ENCODE measurements around the gene NANOS2.

The NANOS2 gene

GRCh38 chr19:45940515-45940805, 25.9 kb upstream of the NANOS2 start:
- Histone ChIP-seq H3K36me3 (ENCODE audit: control insufficient read depth, low read length) (no peaks in the 10 kb centered on the region), H3K4me1 (ENCODE audit: control insufficient read depth, low read length) (peaks cover 6% of the 10 kb centered on the region; the same call in 1 of the 2 replicates), H4K20me1 (ENCODE audit: control insufficient read depth, insufficient read depth, low read depth, low read length) (no peaks in the 10 kb centered on the region), H3F3A (ENCODE audit: control insufficient read depth, insufficient read depth) (no peaks in the 10 kb centered on the region), H3K9me2 (replicated peaks; ENCODE audit: control insufficient read depth, low read length) (no peaks in the 10 kb centered on the region), H3K4me3 (ENCODE audit: low read length) (no peak overlapping the region), H3K27ac (ENCODE audit: low read depth, low read length) (no peak overlapping the region), H3K9me3 (ENCODE audit: control insufficient read depth, insufficient read depth, low read length) (no peaks in the 10 kb centered on the region), H3K4me2 (ENCODE audit: low read length) (no peak overlapping the region), H3K27me3 (ENCODE audit: control insufficient read depth, low read length) (peaks cover 16% of the 10 kb centered on the region), H3K79me2 (ENCODE audit: control insufficient read depth, low read length) (no peaks in the 10 kb centered on the region)
- TF ChIP-seq, protein P1, sequence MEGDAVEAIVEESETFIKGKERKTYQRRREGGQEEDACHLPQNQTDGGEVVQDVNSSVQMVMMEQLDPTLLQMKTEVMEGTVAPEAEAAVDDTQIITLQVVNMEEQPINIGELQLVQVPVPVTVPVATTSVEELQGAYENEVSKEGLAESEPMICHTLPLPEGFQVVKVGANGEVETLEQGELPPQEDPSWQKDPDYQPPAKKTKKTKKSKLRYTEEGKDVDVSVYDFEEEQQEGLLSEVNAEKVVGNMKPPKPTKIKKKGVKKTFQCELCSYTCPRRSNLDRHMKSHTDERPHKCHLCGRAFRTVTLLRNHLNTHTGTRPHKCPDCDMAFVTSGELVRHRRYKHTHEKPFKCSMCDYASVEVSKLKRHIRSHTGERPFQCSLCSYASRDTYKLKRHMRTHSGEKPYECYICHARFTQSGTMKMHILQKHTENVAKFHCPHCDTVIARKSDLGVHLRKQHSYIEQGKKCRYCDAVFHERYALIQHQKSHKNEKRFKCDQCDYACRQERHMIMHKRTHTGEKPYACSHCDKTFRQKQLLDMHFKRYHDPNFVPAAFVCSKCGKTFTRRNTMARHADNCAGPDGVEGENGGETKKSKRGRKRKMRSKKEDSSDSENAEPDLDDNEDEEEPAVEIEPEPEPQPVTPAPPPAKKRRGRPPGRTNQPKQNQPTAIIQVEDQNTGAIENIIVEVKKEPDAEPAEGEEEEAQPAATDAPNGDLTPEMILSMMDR (IDR thresholded peaks at IDR 0.05; ENCODE audit: low read depth, low read length, poor library complexity, severe bottlenecking), result no peak
- TF ChIP-seq EZH2phosphoT487 (IDR thresholded peaks at IDR 0.05; ENCODE audit: borderline replicate concordance, low read length), result no peak

DNA sequence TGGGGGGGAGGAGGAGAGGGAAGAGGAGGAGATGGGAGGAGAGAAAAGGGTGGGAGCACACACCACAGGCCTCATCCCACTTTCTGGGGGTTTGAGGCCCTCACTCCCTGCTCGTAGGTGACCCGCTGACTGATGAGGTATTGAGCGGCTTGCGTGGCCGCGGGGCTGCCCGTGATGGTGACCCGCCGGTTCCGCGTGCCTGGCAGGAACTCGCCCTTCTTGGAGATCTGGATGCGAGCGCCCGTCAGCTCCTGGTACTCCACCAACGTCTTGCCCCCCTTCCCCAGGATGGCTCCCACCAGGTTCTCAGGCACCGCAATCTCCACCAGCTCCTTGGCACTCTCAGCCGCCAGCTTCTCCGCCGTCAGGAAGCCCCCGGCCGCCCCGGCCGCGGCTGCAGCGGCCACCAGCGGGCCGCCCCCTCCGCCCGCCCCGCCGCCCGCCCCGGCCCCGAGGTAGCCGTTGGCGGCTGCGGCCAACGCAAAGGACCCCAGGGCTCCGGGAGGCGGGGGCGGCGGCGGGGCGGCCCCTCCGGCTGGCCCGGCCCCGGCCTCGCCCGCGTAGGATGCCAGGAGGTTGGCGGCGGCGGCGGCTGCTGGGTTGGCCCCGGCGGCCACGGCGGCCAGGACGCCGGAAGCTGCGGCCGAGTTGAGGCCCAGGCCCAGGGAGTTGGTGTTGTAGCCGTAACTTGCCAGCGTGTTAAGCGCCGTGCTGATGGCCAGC, 25.4 kb upstream of the NANOS2 start:
- Histone ChIP-seq H4K20me1 (ENCODE audit: control insufficient read depth, insufficient read depth, low read depth, low read length) (no peaks in the 10 kb centered on the region), H3K4me2 (ENCODE audit: low read length) (no peak overlapping the region), H3F3A (ENCODE audit: control insufficient read depth, insufficient read depth) (no peaks in the 10 kb centered on the region), H3K27ac (ENCODE audit: low read depth, low read length) (no peak overlapping the region), H3K9me3 (ENCODE audit: control insufficient read depth, insufficient read depth, low read length) (no peaks in the 10 kb centered on the region), H3K9me2 (replicated peaks; ENCODE audit: control insufficient read depth, low read length) (no peaks in the 10 kb centered on the region), H3K27me3 (ENCODE audit: control insufficient read depth, low read length) (peaks cover 16% of the 10 kb centered on the region), H3K36me3 (ENCODE audit: control insufficient read depth, low read length) (no peaks in the 10 kb centered on the region), H3K4me3 (ENCODE audit: low read length) (no peak overlapping the region), H3K79me2 (ENCODE audit: control insufficient read depth, low read length) (no peaks in the 10 kb centered on the region), H3K4me1 (ENCODE audit: control insufficient read depth, low read length) (peaks cover 6% of the 10 kb centered on the region; the same call in 1 of the 2 replicates)
- TF ChIP-seq, protein P1 (IDR thresholded peaks at IDR 0.05; ENCODE audit: low read depth, low read length, poor library complexity, severe bottlenecking), result no peak
- TF ChIP-seq EZH2phosphoT487 (IDR thresholded peaks at IDR 0.05; ENCODE audit: borderline replicate concordance, low read length), result no peak

- no peak overlapping the region for H3K4me2 ChIP-seq (ENCODE audit: low read length)
- H3K27ac ChIP-seq (ENCODE audit: low read depth, low read length), result no peak overlapping the region
- H4K20me1 ChIP-seq (ENCODE audit: control insufficient read depth, insufficient read depth, low read depth, low read length), result no peaks in the 10 kb centered on the region
- no peak overlapping the region for H3K4me3 ChIP-seq (ENCODE audit: low read length)
- H3F3A ChIP-seq (ENCODE audit: control insufficient read depth, insufficient read depth), result no peaks in the 10 kb centered on the region
- H3K9me2 ChIP-seq (replicated peaks; ENCODE audit: control insufficient read depth, low read length), result no peaks in the 10 kb centered on the region
- H3K79me2 ChIP-seq (ENCODE audit: control insufficient read depth, low read length), result no peaks in the 10 kb centered on the region
- TF ChIP-seq, protein P1 (IDR thresholded peaks at IDR 0.05; ENCODE audit: low read depth, low read length, poor library complexity, severe bottlenecking), result no peak
- TF ChIP-seq EZH2phosphoT487 (IDR thresholded peaks at IDR 0.05; ENCODE audit: borderline replicate concordance, low read length), result no peak
- peaks cover 6% of the 10 kb centered on the region; the same call in 1 of the 2 replicates for H3K4me1 ChIP-seq (ENCODE audit: control insufficient read depth, low read length)
- H3K27me3 ChIP-seq (ENCODE audit: control insufficient read depth, low read length), result peaks cover 11% of the 10 kb centered on the region
- no peaks in the 10 kb centered on the region for H3K9me3 ChIP-seq (ENCODE audit: control insufficient read depth, insufficient read depth, low read length)
- no peaks in the 10 kb centered on the region for H3K36me3 ChIP-seq (ENCODE audit: control insufficient read depth, low read length)
Measured at GRCh38 chr19:45938733-45939319, 24.2 kb upstream of the NANOS2 start.

Data from DOHH2 (cell line).